ENCODE measurements around the gene BRD2.

DNA sequence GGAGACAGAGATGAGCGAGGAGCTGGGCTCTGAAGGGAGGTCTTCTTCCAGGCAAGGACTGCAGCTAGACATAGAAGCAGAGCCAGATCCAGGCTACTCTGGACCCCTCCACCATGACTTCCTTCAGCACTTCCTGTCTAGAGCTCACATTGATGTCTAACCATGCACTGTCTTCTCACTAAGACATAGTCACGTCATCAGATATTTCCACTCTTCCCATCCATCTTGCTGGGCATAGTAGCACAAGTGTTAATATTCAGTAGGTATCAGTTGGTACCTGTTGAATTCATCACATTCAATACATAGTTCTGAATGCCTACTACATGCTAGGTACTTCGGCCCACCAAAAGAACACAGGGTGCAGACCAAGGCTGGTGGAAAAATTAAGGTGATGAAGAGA, 18.4 kb upstream of the BRD2 start:
- TF ChIP-seq CTCF (conservative IDR thresholded peaks at IDR 0.05), result no peak
- no peak for TF ChIP-seq EZH2 (IDR thresholded peaks at IDR 0.05; ENCODE audit: low read depth)

Data from PC-9 (cell line).